Naive thymus-derived CD4-positive, alpha-beta T cell (primary cell): ENCODE measurements around the gene ADNP2. TPM values are rescaled to one million over a fixed set of nuclear protein-coding genes. Genes with fewer than 3 reads are reported as not detected.
A peak's percentile ranks its signal among the peaks of the same experiment; 100 is the strongest.

Experiments
- ATAC-seq: fragments of 150-1000 bp; cut with Tn5 transposase; 2 replicates; pipeline ENCODE4 v1.10.0; 2021; ENCODE audit warnings: mild to moderate bottlenecking, moderate library complexity
- CTCF ChIA-PET: fragments of 350-600 bp; sonication (Branson Sonifier 250); formaldehyde crosslinking; loops from one replicate; lab custom pipeline; 2021; ENCODE audit warnings: antibody characterized with exemption; lab: Charles Lee
- POLR2A ChIA-PET: fragments of 350-600 bp; sonication (Branson Sonifier 250); formaldehyde crosslinking; loops from one replicate; lab custom pipeline; 2021; ENCODE audit warnings: antibody characterized with exemption, inconsistent platforms; lab: Charles Lee
- DNase-seq, 9 donors: peaks; one replicate each; pipeline versions ENCODE4 v3.0.0 to v3.0.0-alpha.2; 2020 to 2022; ENCODE audit warnings: mixed read lengths in 1 of 9
- H3K27ac ChIP-seq: one replicate; pipeline ENCODE4 v1.7.0; 2013; ENCODE audit warnings: mild to moderate bottlenecking, low read depth, low read length, moderate library complexity
- H3K27me3 ChIP-seq, 2 donors: one replicate each; pipeline ENCODE4 v1.7.0; 2013; ENCODE audit warnings: low read length in 2 of 2, mild to moderate bottlenecking in 2 of 2, moderate library complexity in 2 of 2; ENCODE audit not compliant: control insufficient read depth in 2 of 2, insufficient read depth in 2 of 2
- H3K36me3 ChIP-seq, 3 experiments: 1 replicate in 2 of 3; 2 replicates in 1 of 3; pipeline ENCODE4 v1.7.0; 2013; ENCODE audit warnings: low read length in 3 of 3, mild to moderate bottlenecking in 3 of 3, moderate library complexity in 1 of 3; ENCODE audit not compliant: insufficient read depth in 3 of 3, control insufficient read depth in 2 of 3
- H3K4me1 ChIP-seq, 2 donors: one replicate each; pipeline ENCODE4 v1.7.0; 2013; ENCODE audit warnings: low read length in 2 of 2, mild to moderate bottlenecking in 2 of 2, moderate library complexity in 1 of 2; ENCODE audit not compliant: control insufficient read depth in 2 of 2, insufficient read depth in 2 of 2
- H3K4me3 ChIP-seq: 2 replicates; pipeline ENCODE4 v1.7.0; 2013; ENCODE audit warnings: mild to moderate bottlenecking, low read length
- H3K9me3 ChIP-seq, 3 experiments: 1 replicate in 2 of 3; 2 replicates in 1 of 3; pipeline ENCODE4 v1.7.0; 2013; ENCODE audit warnings: low read length in 3 of 3; ENCODE audit not compliant: control insufficient read depth in 2 of 3
- H3K27ac Mint-ChIP-seq, 9 donors: one replicate each; pipeline ENCODE4 v1.8.0; 2020 to 2022; ENCODE audit warnings: mixed read lengths in 9 of 9, mild to moderate bottlenecking in 8 of 9, moderate library complexity in 5 of 9, inconsistent platforms in 2 of 9
- H3K27me3 Mint-ChIP-seq, 5 donors: one replicate each; pipeline ENCODE4 v1.8.0; 2021 to 2022; ENCODE audit warnings: mixed read lengths in 5 of 5, mild to moderate bottlenecking in 1 of 5
- H3K36me3 Mint-ChIP-seq, 5 donors: one replicate each; pipeline ENCODE4 v1.8.0; 2020 to 2022; ENCODE audit warnings: mixed read lengths in 5 of 5, mild to moderate bottlenecking in 3 of 5, inconsistent platforms in 1 of 5
- H3K4me1 Mint-ChIP-seq, 7 donors: one replicate each; pipeline ENCODE4 v1.8.0; 2020 to 2022; ENCODE audit warnings: mixed read lengths in 7 of 7, mild to moderate bottlenecking in 3 of 7, inconsistent platforms in 1 of 7
- H3K4me3 Mint-ChIP-seq, 10 donors: one replicate each; pipeline ENCODE4 v1.8.0; 2020 to 2022; ENCODE audit warnings: mild to moderate bottlenecking in 10 of 10, mixed read lengths in 10 of 10, moderate library complexity in 6 of 10, inconsistent platforms in 2 of 10
- H3K9me3 Mint-ChIP-seq, 11 donors: one replicate each; pipeline ENCODE4 v1.8.0; 2020 to 2022; ENCODE audit warnings: mixed read lengths in 11 of 11, mild to moderate bottlenecking in 4 of 11, inconsistent platforms in 1 of 11, moderate library complexity in 1 of 11
- intact Hi-C, 2 donors: fragments of 100-400 bp; cut with micrococcal nuclease; formaldehyde crosslinking; loops; one replicate each; pipeline ENCODE4 v1.15.1; 2023
- polyA plus RNA-seq, 2 donors: library from polyadenylated mRNA; unstranded; fragments of 300-500 nt; fragmentation: Illumina TruSeq; gene quantifications; one replicate each; pipeline ENCODE4 v1.2.3, GENCODE V29; 2021
- total RNA-seq, 6 experiments: library from RNA in 5 of 6; stranded (reverse) in 5 of 6; gene quantifications; 1 replicate in 5 of 6; 2 replicates in 1 of 6; pipeline ENCODE4 v1.2.3 and lab custom pipeline; 2021 to 2026

Gene ADNP2
- total and polyA plus RNA-seq, 7 experiments from 2014 or later = 10.3 to 41.4 (median 22.1) TPM

- Histone ChIP-seq H3K4me1 (peaks cover 0 to 16% of the 10 kb centered on the region in 2 donors), H3K27me3 (no peaks in the 10 kb centered on the region), H3K27ac (no peak overlapping the region), H3K36me3 (no peaks in the 10 kb centered on the region), H3K9me3 (peaks cover 0 to 10% (median 0%) of the 10 kb centered on the region in 3 experiments), H3K4me3 (no peak overlapping the region)
- intact Hi-C loops = no loop called here
- Mint-ChIP-seq H3K27ac (peak overlapping the region in 1 of 9 donors; percentile 5), H3K9me3 (peaks cover 0 to 31% (median 11%) of the 10 kb centered on the region in 11 donors), H3K36me3 (peaks cover 0 to 2% (median 0%) of the 10 kb centered on the region in 5 donors), H3K4me1 (peaks cover 2 to 9% (median 5%) of the 10 kb centered on the region in 7 donors), H3K4me3 (no peak overlapping the region), H3K27me3 (peaks cover 11 to 45% (median 24%) of the 10 kb centered on the region in 5 donors)
- DNase-seq (no peak), ATAC-seq (no peak)
- ChIA-PET POLR2A (no interaction called here), CTCF (no interaction called here)
These were observed 59.9 kb downstream of the ADNP2 start for GRCh38 chr18:80168982-80169381.

- intact Hi-C loops = no loop called here
- peaks cover 0 to 25% (median 6%) of the 10 kb centered on the region in 11 donors for H3K9me3 Mint-ChIP-seq
These were observed 60.5 kb downstream of the ADNP2 start for GRCh38 chr18:80169607-80170006.

GRCh38 chr18:80170395-80171053 is 61.5 kb downstream of the ADNP2 start:
- no peak overlapping the region for H3K27ac Mint-ChIP-seq

More at GRCh38 chr18:80169607-80170006, 60.5 kb downstream of the ADNP2 start:
- H3K27me3 Mint-ChIP-seq = peaks cover 11 to 48% (median 24%) of the 10 kb centered on the region in 5 donors
- Histone ChIP-seq H3K27me3 (no peaks in the 10 kb centered on the region), H3K4me3 (no peak overlapping the region), H3K36me3 (no peaks in the 10 kb centered on the region), H3K9me3 (peaks cover 0 to 4% (median 0%) of the 10 kb centered on the region in 3 experiments), H3K27ac (no peak overlapping the region), H3K4me1 (peaks cover 0 to 22% of the 10 kb centered on the region in 2 donors)
- peaks cover 2 to 9% (median 5%) of the 10 kb centered on the region in 7 donors for H3K4me1 Mint-ChIP-seq
- POLR2A ChIA-PET = no interaction called here
- no peak overlapping the region for H3K4me3 Mint-ChIP-seq
- CTCF ChIA-PET = no interaction called here
- ATAC-seq = no peak
- DNase-seq = no peak
- H3K27ac Mint-ChIP-seq = no peak overlapping the region
- peaks cover 0 to 2% (median 0%) of the 10 kb centered on the region in 5 donors for H3K36me3 Mint-ChIP-seq

GRCh38 chr18:80171054-80171872 is 62.2 kb downstream of the ADNP2 start:
- no peaks in the 10 kb centered on the region for H3K36me3 ChIP-seq
- no peaks in the 10 kb centered on the region for H3K9me3 ChIP-seq
- ATAC-seq (no peak), DNase-seq (peak in 2 of 9 donors; percentile 9 to 65)
- intact Hi-C loops = no loop called here
- Mint-ChIP-seq H3K27ac (no peak overlapping the region), H3K27me3 (peaks cover 17 to 55% (median 24%) of the 10 kb centered on the region in 5 donors), H3K4me1 (peaks cover 8 to 20% (median 12%) of the 10 kb centered on the region in 7 donors), H3K4me3 (peak overlapping the region in 2 of 10 donors; percentile 2 to 29), H3K36me3 (no peaks in the 10 kb centered on the region), H3K9me3 (peaks cover 0 to 10% (median 0%) of the 10 kb centered on the region in 11 donors)
- peaks cover 7 to 36% of the 10 kb centered on the region in 2 donors for H3K4me1 ChIP-seq
- H3K27me3 ChIP-seq = no peaks in the 10 kb centered on the region
- CTCF ChIA-PET = no interaction called here
- POLR2A ChIA-PET = no interaction called here
- no peak overlapping the region for H3K27ac ChIP-seq
- no peak overlapping the region for H3K4me3 ChIP-seq

More at GRCh38 chr18:80170395-80171053, 61.5 kb downstream of the ADNP2 start:
- Histone ChIP-seq H3K4me3 (no peak overlapping the region), H3K27ac (no peak overlapping the region), H3K27me3 (no peaks in the 10 kb centered on the region), H3K36me3 (no peaks in the 10 kb centered on the region), H3K4me1 (peaks cover 5 to 29% of the 10 kb centered on the region in 2 donors), H3K9me3 (no peaks in the 10 kb centered on the region)
- no peak for DNase-seq
- intact Hi-C loops = no loop called here
- Mint-ChIP-seq H3K36me3 (no peaks in the 10 kb centered on the region), H3K27me3 (peaks cover 15 to 47% (median 24%) of the 10 kb centered on the region in 5 donors), H3K9me3 (peaks cover 0 to 16% (median 4%) of the 10 kb centered on the region in 11 donors), H3K4me1 (peaks cover 6 to 16% (median 10%) of the 10 kb centered on the region in 7 donors), H3K4me3 (no peak overlapping the region)
- no peak for ATAC-seq
- ChIA-PET CTCF (no interaction called here), POLR2A (no interaction called here)

- Mint-ChIP-seq H3K4me1 (peaks cover 8 to 27% (median 12%) of the 10 kb centered on the region in 7 donors), H3K9me3 (peaks cover 0 to 6% (median 0%) of the 10 kb centered on the region in 11 donors), H3K36me3 (no peaks in the 10 kb centered on the region), H3K27ac (no peak overlapping the region), H3K4me3 (no peak overlapping the region), H3K27me3 (peaks cover 19 to 58% (median 29%) of the 10 kb centered on the region in 5 donors)
- Histone ChIP-seq H3K4me1 (peaks cover 7 to 38% of the 10 kb centered on the region in 2 donors), H3K4me3 (no peak overlapping the region), H3K27ac (no peak overlapping the region), H3K27me3 (no peaks in the 10 kb centered on the region), H3K9me3 (no peaks in the 10 kb centered on the region), H3K36me3 (no peaks in the 10 kb centered on the region)
- DNase-seq (no peak), ATAC-seq (peak; percentile 33)
- ChIA-PET CTCF (no interaction called here), POLR2A (no interaction called here)
- intact Hi-C loops = no loop called here
These were observed 63.0 kb downstream of the ADNP2 start for GRCh38 chr18:80172056-80172455.

GRCh38 chr18:80173060-80173459 is 64.0 kb downstream of the ADNP2 start:
- Histone ChIP-seq H3K9me3 (no peaks in the 10 kb centered on the region), H3K4me1 (peaks cover 7 to 38% of the 10 kb centered on the region in 2 donors), H3K4me3 (no peak overlapping the region), H3K27ac (no peak overlapping the region), H3K36me3 (no peaks in the 10 kb centered on the region), H3K27me3 (no peaks in the 10 kb centered on the region)
- Mint-ChIP-seq H3K9me3 (peaks cover 0 to 4% (median 0%) of the 10 kb centered on the region in 11 donors), H3K27ac (no peak overlapping the region), H3K4me1 (peaks cover 6 to 27% (median 12%) of the 10 kb centered on the region in 7 donors), H3K4me3 (no peak overlapping the region), H3K27me3 (peaks cover 19 to 65% (median 30%) of the 10 kb centered on the region in 5 donors), H3K36me3 (no peaks in the 10 kb centered on the region)
- intact Hi-C loops = no loop called here
- ChIA-PET CTCF (no interaction called here), POLR2A (no interaction called here)
- no peak for ATAC-seq
- no peak for DNase-seq
